H1 (cell line): ENCODE measurements around the gene ENOSF1. TPM values are rescaled to one million over a fixed set of nuclear protein-coding genes. Genes with fewer than 3 reads are reported as not detected.

Experiments used
- NANOG ChIP-seq: IDR thresholded peaks from 2 replicates; pipeline ENCODE4 v1.6.1; 2011; ENCODE audit warnings: low read length, low read depth, mild to moderate bottlenecking, inconsistent platforms; ENCODE audit not compliant: insufficient read depth, poor library complexity, severe bottlenecking
- TAF7 ChIP-seq: optimal IDR thresholded peaks from 2 replicates; pipeline ENCODE3; 2011; ENCODE audit warnings: low read depth, mild to moderate bottlenecking, inconsistent platforms, low read length, moderate library complexity, borderline replicate concordance
- polyA plus RNA-seq, 7 experiments: library from polyadenylated mRNA; depleted of rRNA in 3 of 7; stranded (reverse) in 5 of 7; unstranded in 2 of 7; fragments of >200 nt in 5 of 7; fragments of 200-250 nt in 2 of 7; gene quantifications; 1 replicate in 5 of 7; 2 replicates in 1 of 7; 4 replicates in 1 of 7; pipeline versions ENCODE4 v1.2.1 to v1.2.3, GENCODE V29; 2011 to 2013; ENCODE audit warnings: missing spikeins in 2 of 7, mixed read lengths in 2 of 7
- total RNA-seq: library from RNA; stranded (reverse); fragmentation: NEBNext Ultra II Directional; extraction: Animal tissue kit (Norgen Biotek cat#: 25700); gene quantifications from 2 replicates; pipeline ENCODE4 v1.2.1, GENCODE V29; 2021
- TF ChIP-seq, protein P1 (sequence below): fragments of 300-600 bp; sonication (generic); IDR thresholded peaks from 2 replicates; pipeline ENCODE4 v1.7.1; 2012; ENCODE audit warnings: low read length, moderate library complexity, mild to moderate bottlenecking, inconsistent platforms; ENCODE audit not compliant: insufficient replicate concordance

ENOSF1 gene
- total and polyA plus RNA-seq, 2 of the 8 experiments (the other 6 are each of a cell fraction or from before 2014, with no cell fraction given), result 15.4 to 26.4 TPM

DNA sequence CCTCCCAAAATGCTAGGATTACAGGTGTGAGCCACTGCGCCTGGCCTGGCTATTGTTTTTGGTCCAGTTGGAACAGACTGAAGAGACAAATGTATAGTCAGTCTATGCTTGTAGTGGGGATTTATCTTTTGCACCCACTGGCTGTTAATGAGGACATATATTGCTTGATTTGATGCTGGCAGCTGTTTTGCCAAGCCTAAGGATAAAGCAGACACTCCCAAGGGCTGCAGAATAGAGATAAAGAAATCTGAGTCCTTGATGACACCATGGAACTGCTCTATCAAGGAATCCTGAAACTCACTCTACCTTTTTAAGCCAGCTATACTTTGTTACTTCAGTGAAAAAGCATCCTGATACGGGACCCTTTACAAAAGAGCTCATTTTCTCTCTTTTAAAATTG is 43.1 kb upstream of the ENOSF1 start (continued):
- TF ChIP-seq, protein P1, sequence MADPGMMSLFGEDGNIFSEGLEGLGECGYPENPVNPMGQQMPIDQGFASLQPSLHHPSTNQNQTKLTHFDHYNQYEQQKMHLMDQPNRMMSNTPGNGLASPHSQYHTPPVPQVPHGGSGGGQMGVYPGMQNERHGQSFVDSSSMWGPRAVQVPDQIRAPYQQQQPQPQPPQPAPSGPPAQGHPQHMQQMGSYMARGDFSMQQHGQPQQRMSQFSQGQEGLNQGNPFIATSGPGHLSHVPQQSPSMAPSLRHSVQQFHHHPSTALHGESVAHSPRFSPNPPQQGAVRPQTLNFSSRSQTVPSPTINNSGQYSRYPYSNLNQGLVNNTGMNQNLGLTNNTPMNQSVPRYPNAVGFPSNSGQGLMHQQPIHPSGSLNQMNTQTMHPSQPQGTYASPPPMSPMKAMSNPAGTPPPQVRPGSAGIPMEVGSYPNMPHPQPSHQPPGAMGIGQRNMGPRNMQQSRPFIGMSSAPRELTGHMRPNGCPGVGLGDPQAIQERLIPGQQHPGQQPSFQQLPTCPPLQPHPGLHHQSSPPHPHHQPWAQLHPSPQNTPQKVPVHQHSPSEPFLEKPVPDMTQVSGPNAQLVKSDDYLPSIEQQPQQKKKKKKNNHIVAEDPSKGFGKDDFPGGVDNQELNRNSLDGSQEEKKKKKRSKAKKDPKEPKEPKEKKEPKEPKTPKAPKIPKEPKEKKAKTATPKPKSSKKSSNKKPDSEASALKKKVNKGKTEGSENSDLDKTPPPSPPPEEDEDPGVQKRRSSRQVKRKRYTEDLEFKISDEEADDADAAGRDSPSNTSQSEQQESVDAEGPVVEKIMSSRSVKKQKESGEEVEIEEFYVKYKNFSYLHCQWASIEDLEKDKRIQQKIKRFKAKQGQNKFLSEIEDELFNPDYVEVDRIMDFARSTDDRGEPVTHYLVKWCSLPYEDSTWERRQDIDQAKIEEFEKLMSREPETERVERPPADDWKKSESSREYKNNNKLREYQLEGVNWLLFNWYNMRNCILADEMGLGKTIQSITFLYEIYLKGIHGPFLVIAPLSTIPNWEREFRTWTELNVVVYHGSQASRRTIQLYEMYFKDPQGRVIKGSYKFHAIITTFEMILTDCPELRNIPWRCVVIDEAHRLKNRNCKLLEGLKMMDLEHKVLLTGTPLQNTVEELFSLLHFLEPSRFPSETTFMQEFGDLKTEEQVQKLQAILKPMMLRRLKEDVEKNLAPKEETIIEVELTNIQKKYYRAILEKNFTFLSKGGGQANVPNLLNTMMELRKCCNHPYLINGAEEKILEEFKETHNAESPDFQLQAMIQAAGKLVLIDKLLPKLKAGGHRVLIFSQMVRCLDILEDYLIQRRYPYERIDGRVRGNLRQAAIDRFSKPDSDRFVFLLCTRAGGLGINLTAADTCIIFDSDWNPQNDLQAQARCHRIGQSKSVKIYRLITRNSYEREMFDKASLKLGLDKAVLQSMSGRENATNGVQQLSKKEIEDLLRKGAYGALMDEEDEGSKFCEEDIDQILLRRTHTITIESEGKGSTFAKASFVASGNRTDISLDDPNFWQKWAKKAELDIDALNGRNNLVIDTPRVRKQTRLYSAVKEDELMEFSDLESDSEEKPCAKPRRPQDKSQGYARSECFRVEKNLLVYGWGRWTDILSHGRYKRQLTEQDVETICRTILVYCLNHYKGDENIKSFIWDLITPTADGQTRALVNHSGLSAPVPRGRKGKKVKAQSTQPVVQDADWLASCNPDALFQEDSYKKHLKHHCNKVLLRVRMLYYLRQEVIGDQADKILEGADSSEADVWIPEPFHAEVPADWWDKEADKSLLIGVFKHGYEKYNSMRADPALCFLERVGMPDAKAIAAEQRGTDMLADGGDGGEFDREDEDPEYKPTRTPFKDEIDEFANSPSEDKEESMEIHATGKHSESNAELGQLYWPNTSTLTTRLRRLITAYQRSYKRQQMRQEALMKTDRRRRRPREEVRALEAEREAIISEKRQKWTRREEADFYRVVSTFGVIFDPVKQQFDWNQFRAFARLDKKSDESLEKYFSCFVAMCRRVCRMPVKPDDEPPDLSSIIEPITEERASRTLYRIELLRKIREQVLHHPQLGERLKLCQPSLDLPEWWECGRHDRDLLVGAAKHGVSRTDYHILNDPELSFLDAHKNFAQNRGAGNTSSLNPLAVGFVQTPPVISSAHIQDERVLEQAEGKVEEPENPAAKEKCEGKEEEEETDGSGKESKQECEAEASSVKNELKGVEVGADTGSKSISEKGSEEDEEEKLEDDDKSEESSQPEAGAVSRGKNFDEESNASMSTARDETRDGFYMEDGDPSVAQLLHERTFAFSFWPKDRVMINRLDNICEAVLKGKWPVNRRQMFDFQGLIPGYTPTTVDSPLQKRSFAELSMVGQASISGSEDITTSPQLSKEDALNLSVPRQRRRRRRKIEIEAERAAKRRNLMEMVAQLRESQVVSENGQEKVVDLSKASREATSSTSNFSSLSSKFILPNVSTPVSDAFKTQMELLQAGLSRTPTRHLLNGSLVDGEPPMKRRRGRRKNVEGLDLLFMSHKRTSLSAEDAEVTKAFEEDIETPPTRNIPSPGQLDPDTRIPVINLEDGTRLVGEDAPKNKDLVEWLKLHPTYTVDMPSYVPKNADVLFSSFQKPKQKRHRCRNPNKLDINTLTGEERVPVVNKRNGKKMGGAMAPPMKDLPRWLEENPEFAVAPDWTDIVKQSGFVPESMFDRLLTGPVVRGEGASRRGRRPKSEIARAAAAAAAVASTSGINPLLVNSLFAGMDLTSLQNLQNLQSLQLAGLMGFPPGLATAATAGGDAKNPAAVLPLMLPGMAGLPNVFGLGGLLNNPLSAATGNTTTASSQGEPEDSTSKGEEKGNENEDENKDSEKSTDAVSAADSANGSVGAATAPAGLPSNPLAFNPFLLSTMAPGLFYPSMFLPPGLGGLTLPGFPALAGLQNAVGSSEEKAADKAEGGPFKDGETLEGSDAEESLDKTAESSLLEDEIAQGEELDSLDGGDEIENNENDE, result no peak
- TF ChIP-seq TAF7, result no peak
- TF ChIP-seq NANOG, result no peak
